Measurements from ENCODE around the gene MRGPRX2.

MRGPRX2 gene

DNA sequence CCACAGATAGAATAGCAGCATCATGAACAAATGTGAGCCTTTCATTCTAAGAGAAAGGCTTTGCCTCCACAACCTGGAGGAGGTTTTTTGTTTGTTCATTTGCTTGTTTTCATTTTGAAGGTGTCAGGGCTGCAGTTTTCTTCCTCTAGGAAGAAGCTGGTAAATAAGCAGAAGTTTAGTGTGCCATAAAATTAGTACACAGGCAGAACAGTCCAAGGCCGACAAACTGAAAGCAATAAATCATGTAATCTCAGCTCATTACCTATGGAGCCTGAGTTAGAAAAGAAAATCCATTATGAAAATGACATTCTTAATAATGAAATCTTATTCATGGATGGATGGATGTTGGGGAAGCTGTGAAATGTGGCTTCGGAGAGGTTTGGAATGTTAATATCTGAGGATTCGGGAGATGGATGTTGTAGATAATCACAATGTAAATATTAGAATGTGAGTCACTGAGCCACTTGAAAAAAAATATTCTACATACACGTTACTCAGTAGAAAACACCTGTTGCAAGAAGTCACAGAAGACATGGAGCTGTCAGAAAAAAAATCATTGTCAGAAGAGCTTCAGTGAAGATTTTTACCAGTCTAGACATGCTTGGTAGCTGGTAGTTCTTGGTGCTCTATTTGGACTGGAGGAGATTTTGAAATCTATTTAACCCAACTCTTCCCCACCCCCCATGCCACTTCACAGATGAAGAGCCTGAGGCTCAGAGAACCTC, 41.4 kb upstream of the MRGPRX2 start:
- no peaks in the 10 kb centered on the region for H3K36me3 ChIP-seq (ENCODE audit: control insufficient read depth, insufficient read depth, low read length)
- no peaks in the 10 kb centered on the region for H3K4me1 ChIP-seq
- H3K79me2 ChIP-seq: no peaks in the 10 kb centered on the region
- H3K27ac ChIP-seq: no peak overlapping the region
- H2AFZ ChIP-seq: no peak overlapping the region
- no peaks in the 10 kb centered on the region for H3K9me3 ChIP-seq (ENCODE audit: control insufficient read depth, low read length)
- H3K4me3 ChIP-seq (ENCODE audit: low read depth, low read length): no peak overlapping the region
- H3K4me2 ChIP-seq (ENCODE audit: low read length): no peak overlapping the region
- no peak overlapping the region for H3K9ac ChIP-seq
- TF ChIP-seq, protein P1, sequence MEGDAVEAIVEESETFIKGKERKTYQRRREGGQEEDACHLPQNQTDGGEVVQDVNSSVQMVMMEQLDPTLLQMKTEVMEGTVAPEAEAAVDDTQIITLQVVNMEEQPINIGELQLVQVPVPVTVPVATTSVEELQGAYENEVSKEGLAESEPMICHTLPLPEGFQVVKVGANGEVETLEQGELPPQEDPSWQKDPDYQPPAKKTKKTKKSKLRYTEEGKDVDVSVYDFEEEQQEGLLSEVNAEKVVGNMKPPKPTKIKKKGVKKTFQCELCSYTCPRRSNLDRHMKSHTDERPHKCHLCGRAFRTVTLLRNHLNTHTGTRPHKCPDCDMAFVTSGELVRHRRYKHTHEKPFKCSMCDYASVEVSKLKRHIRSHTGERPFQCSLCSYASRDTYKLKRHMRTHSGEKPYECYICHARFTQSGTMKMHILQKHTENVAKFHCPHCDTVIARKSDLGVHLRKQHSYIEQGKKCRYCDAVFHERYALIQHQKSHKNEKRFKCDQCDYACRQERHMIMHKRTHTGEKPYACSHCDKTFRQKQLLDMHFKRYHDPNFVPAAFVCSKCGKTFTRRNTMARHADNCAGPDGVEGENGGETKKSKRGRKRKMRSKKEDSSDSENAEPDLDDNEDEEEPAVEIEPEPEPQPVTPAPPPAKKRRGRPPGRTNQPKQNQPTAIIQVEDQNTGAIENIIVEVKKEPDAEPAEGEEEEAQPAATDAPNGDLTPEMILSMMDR (IDR thresholded peaks at IDR 0.05): no peak
- no peaks in the 10 kb centered on the region for H3K27me3 ChIP-seq (ENCODE audit: control insufficient read depth, insufficient read depth, low read length)

DNA sequence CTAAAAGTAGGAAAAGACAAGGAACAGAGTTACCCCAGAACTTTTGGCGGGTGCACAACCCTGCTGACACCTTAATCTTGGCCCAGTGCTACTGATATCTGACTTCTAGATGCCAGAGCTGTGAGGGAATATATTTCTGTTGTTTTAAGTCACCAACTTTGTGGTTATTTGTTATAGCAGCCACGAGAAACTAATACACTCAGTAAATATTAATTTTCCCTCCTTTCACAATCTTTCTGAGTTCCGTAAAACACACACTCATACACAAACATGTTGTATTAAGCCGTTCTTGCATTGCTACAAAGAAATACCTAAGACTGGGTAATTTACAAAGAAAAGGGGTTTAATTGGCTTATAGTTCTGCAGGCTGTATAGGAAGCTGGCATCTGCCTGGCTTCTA, 40.4 kb upstream of the MRGPRX2 start:
- Histone ChIP-seq H2AFZ (no peak overlapping the region), H3K4me2 (ENCODE audit: low read length) (no peak overlapping the region), H3K9me3 (ENCODE audit: control insufficient read depth, low read length) (no peaks in the 10 kb centered on the region), H3K36me3 (ENCODE audit: control insufficient read depth, insufficient read depth, low read length) (no peaks in the 10 kb centered on the region), H3K27ac (no peak overlapping the region), H3K9ac (no peak overlapping the region), H3K27me3 (ENCODE audit: control insufficient read depth, insufficient read depth, low read length) (no peaks in the 10 kb centered on the region), H3K79me2 (no peaks in the 10 kb centered on the region), H3K4me3 (ENCODE audit: low read depth, low read length) (no peak overlapping the region), H3K4me1 (no peaks in the 10 kb centered on the region)
- TF ChIP-seq, protein P1 (IDR thresholded peaks at IDR 0.05): no peak

DNA sequence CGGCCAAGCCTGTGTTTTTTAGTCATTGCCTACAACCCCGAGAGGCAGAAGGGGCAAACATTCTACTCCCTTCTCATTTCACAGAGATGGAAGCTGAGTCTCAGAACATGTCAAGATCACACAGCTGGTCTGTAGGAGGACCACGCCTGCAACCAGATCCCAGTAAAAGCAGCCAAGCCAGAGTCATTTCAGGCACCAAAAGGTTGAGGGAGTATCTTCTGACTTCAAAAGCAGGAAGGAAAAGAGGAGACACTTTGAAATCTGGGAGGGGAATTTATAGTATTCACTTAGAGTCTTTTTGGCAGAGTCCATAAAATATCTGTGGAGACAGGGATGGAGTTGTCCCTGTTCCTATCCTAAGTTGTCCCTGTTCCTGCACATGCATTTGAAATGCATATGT, 38.6 kb upstream of the MRGPRX2 start:
- Histone ChIP-seq H3K27me3 (ENCODE audit: control insufficient read depth, insufficient read depth, low read length) (no peaks in the 10 kb centered on the region), H3K9ac (no peak overlapping the region), H3K4me3 (ENCODE audit: low read depth, low read length) (no peak overlapping the region), H3K79me2 (no peaks in the 10 kb centered on the region), H3K9me3 (ENCODE audit: control insufficient read depth, low read length) (no peaks in the 10 kb centered on the region), H3K4me1 (no peaks in the 10 kb centered on the region), H3K36me3 (ENCODE audit: control insufficient read depth, insufficient read depth, low read length) (no peaks in the 10 kb centered on the region), H2AFZ (no peak overlapping the region), H3K4me2 (ENCODE audit: low read length) (no peak overlapping the region), H3K27ac (no peak overlapping the region)
- TF ChIP-seq, protein P1 (IDR thresholded peaks at IDR 0.05): no peak

DNA sequence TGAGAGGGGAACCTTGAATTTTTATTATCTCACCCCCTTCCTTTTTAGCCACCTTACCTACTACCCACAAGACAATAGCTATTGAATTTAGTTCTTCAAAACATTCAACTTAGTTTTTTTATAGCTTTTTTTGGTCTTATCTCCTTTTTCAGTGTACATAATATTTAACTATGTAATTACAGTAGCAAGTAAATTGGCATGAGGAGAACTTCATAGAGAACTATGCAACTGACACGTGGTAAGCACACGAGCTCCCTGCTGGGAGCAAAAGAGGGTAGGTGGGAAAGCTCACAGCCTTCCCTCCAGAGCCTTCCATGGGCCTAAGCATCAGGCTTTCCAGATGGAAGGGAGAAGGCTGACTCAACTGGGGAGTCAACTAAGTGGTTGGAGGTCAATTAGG, 34.3 kb upstream of the MRGPRX2 start:
- Histone ChIP-seq H3K9ac (no peak overlapping the region), H3K36me3 (ENCODE audit: control insufficient read depth, insufficient read depth, low read length) (no peaks in the 10 kb centered on the region), H3K27me3 (ENCODE audit: control insufficient read depth, insufficient read depth, low read length) (no peaks in the 10 kb centered on the region), H3K9me3 (ENCODE audit: control insufficient read depth, low read length) (no peaks in the 10 kb centered on the region), H2AFZ (no peak overlapping the region), H3K4me1 (no peaks in the 10 kb centered on the region), H3K27ac (no peak overlapping the region), H3K4me2 (ENCODE audit: low read length) (no peak overlapping the region), H3K4me3 (ENCODE audit: low read depth, low read length) (no peak overlapping the region), H3K79me2 (no peaks in the 10 kb centered on the region)
- TF ChIP-seq, protein P1 (IDR thresholded peaks at IDR 0.05): no peak

DNA sequence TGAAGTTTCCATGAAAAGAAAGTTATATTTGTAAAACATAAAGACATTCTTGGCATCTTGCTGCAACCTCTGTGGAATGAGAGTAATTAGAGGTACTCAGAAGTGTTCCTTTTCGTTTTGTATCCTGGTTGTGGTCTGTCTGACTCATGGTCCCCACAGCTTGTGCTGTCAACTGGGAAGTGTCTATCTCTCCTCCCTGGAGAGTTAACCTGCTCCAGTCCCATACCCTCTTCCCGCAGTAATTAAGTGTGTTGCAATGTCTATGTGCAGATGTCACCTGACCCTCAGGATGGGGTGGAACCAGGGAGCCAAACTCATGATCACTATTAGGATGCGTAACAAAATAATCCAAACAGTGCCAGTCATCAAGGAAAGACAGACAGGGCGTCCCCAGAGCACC, 33.5 kb upstream of the MRGPRX2 start:
- no peak overlapping the region for H3K4me2 ChIP-seq (ENCODE audit: low read length)
- H3K27ac ChIP-seq: no peak overlapping the region
- H3K79me2 ChIP-seq: no peaks in the 10 kb centered on the region
- no peak overlapping the region for H3K9ac ChIP-seq
- H2AFZ ChIP-seq: no peak overlapping the region
- TF ChIP-seq, protein P1 (IDR thresholded peaks at IDR 0.05): no peak
- no peaks in the 10 kb centered on the region for H3K36me3 ChIP-seq (ENCODE audit: control insufficient read depth, insufficient read depth, low read length)
- no peaks in the 10 kb centered on the region for H3K27me3 ChIP-seq (ENCODE audit: control insufficient read depth, insufficient read depth, low read length)
- no peaks in the 10 kb centered on the region for H3K9me3 ChIP-seq (ENCODE audit: control insufficient read depth, low read length)
- no peak overlapping the region for H3K4me3 ChIP-seq (ENCODE audit: low read depth, low read length)
- H3K4me1 ChIP-seq: no peaks in the 10 kb centered on the region
